DMS53 treated with DMSO at 0.1 percent for 48 hours (cell line): ENCODE measurements around the gene ZDHHC11.

Experiments used
- DNase-seq: peaks from one replicate; lab custom pipeline; 2025; ENCODE audit not compliant: unreplicated experiment; lab: John Stamatoyannopoulos, UW

Gene ZDHHC11

DNA sequence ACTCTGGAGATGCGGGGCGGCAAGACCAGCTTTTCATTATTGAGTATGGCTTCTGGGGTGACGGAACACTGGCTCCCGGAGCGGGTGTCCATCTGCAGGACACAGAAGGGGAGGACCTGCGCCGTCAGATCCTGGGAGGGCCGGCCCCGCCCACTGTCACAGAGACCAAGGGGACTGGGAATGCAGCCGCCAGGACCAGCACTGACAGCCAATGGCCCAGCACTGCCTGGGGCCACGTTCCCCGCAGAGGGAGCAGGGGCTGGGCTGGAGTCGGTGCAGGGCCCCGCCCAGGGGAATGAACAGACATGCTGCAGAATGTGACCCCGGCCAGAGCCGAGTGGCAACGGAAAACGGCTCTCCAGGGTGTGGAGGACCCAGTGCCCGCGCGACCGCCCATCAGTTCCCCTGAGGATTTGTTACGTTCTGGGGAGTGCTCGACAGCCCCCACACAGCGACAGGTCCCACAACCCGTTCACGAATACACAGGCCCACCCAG lies at the start of gene ZDHHC11:
ZDHHC11 (minus strand) TSS at position 476 of the 496 bp plus-strand sequence; CDS start at position 92, 384 bp downstream.
- peak; percentile 82 for DNase-seq

DNA sequence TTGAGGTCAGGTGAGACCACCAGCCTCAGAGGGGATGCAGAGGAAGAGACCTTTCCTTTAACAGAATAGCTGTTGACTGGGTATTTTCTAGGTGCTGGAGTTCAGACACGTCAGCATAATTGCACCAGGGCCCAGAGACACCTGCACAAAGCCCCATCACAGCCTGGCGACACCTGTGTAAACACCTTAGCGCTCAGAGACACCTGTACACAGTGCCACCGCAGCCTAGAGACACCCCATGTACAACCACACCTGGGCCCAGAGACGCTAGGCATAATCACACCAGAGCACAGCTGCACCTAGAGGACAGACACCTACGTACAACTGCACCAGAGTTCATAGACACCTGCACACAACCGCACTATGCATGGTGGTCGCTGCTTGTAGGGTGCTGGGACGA lies 42.9 kb upstream of the ZDHHC11 start:
- peak; percentile 72 for DNase-seq

GRCh38 chr5:893137-893506 lies 42.3 kb upstream of the ZDHHC11 start:
- DNase-seq: no peak

DNA sequence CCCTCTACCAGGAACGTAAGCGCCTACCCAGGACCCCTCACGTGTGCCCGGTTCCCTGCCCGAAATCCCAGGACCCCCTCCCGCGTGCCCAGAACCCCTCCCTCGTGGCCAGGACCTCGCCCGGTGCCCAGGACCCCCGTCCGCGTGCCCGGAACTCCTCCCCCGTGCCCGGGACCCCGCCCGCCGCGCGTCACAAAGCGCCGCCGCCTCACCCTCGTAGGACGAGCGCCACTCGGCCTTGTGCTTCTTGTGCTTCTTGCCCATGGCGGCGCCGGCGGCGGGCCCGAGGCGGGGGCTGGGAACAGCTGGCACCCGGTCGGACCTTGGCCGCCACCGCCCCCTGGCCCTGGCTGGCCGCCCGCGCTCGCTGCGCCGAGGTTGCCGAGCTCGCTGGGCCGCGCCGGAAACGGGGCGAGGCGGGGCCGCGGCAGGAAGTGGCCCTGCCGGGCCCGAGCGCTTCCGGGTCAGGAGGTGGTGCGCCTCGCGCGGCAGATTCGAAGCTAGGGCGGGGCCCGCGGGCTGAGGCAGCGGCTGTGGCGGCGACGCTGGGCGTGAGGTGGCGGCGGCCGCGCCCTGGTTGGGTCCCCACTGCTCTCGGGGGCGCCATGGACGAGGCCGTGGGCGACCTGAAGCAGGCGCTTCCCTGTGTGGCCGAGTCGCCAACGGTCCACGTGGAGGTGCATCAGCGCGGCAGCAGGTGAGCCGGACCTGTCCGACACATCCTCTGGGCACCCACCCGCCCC lies 41.8 kb upstream of the ZDHHC11 start, which contains the start of the genes BRD9 and TRIP13:
BRD9 (minus strand) TSS at position 408 of the 743 bp plus-strand sequence; CDS start at position 264, 144 bp downstream.
TRIP13 (plus strand) TSS at position 491 of the 743 bp plus-strand sequence; CDS start at position 606, 115 bp downstream.
- peak; percentile 83 for DNase-seq

- no peak for DNase-seq
Measured at GRCh38 chr5:891837-892393, 41.1 kb upstream of the ZDHHC11 start.

GRCh38 chr5:891117-891836 lies 40.5 kb upstream of the ZDHHC11 start:
- no peak for DNase-seq

GRCh38 chr5:889075-889710 lies 38.4 kb upstream of the ZDHHC11 start:
- DNase-seq: no peak

- no peak for DNase-seq
Measured at GRCh38 chr5:888638-889035, 37.9 kb upstream of the ZDHHC11 start.

GRCh38 chr5:887947-888637 lies 37.3 kb upstream of the ZDHHC11 start:
- no peak for DNase-seq

DNA sequence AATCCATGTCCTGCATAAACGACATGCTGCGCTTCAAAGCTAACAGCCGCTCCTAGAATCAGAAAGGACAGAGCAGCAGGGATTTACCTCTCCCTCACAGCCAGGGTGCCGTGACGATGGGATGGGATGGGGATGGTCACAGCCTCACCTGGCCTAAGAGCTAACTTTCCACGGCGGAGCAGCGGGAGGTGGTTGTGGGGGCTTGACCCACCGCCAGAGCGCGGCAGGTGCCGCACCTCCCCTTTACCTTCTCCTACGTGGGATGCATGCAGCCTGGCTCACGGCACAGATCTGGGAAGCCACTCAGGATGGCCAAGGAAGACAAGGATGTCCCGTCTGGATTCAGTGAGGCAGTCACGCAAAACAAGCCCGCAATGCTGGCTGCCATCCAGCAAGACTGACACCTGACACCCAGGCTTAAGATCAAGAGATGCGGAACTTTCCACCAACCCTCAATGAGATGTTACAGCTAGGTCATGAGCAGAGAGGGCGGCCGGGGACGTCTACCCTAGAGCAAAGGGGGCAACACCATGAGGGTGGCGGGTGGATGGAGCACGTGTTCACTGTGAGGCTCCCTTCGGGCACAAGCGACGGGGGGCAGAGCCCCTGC lies 36.0 kb upstream of the ZDHHC11 start:
- DNase-seq: no peak

- DNase-seq: no peak
Measured at GRCh38 chr5:886036-886435, 35.2 kb upstream of the ZDHHC11 start.

DNA sequence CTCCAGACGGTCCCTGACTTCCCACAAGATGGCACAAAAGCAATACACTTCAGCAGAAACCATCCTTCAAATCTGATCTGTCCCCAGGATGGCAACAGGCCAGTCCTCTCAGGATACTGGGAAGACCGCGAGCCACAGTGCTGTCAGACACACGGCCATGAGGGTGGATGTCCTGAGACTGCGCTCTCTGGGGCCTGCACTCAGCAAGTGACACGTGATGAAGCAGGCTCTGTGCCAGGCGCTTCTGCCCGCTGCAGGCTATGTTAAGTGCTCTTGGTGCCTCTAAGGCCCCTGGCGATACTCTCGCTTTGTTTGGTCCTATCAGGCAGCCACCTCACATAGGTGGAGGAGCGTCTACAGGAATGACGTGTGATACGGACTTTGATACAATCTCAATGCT lies 34.7 kb upstream of the ZDHHC11 start:
- no peak for DNase-seq

GRCh38 chr5:885127-885442 lies 34.3 kb upstream of the ZDHHC11 start:
- DNase-seq: no peak

DNA sequence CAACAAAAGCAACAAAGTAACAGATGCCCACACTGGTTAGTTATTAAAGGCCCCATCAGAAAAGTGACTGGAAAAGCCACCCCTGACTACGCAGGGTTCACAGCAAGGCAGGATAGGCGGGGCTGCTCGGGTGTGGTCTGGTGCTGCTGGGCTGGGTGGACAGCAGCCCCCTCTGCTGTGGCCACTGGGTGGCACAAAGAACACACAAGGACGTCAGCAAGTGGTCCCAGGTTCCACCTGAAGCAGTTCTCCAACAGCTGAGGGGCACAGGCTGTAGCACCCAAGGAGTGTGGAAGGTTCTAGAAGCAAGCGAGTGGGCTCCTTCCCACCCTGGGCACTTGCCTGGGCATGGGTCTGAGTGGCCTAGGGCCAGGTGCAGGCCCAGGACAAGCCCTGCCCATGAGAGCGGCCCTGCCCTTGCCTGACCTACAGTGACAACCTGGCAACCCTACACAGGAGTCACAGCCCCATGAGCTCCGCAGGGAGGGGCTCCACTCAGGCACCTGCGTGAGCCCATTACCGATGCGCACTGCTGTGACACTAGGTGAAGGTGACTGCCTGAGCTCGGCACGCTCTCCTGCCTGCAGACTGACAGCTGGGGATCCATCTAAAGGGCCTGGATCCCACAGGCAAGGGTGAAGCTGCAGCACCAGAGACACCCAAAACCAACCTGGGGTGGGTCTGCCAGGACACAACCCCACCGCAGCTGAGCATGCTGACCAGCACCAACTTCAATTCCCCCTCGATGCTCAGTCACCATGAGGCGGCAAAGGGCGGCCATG lies 33.8 kb upstream of the ZDHHC11 start:
- no peak for DNase-seq

DNA sequence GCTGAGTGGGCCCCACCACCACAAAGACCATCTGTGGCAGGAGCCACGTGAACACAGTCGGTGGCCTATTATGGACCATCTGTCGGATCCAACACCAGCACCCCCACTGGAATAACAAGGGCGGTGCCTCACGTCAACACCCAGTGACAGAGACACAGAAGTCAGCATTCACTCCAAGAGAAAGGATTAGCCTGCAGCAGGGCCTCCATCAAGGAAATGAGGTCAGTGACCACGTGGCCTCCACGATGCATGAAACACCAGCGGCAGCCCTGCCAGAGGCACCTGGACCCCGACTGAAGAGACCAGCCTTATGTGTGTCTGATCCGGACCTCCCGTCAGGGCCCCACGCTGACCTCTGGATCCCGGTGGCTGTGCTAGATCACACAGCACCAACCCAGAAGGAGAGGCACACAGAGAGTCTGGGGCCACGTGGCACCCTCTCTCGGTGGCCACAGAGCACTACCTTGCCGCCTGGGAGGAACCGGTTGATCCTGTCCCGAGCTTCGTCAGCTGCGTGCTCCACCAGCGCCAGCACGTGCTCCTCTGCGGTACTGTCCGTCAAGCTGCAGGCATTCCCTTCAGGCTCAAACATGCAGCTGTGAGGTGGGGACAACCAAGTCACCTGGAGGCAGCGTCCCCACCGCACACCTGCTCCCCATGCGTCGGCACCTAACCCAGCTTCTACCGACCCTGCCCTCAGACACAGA lies 32.8 kb upstream of the ZDHHC11 start:
- no peak for DNase-seq

DNA sequence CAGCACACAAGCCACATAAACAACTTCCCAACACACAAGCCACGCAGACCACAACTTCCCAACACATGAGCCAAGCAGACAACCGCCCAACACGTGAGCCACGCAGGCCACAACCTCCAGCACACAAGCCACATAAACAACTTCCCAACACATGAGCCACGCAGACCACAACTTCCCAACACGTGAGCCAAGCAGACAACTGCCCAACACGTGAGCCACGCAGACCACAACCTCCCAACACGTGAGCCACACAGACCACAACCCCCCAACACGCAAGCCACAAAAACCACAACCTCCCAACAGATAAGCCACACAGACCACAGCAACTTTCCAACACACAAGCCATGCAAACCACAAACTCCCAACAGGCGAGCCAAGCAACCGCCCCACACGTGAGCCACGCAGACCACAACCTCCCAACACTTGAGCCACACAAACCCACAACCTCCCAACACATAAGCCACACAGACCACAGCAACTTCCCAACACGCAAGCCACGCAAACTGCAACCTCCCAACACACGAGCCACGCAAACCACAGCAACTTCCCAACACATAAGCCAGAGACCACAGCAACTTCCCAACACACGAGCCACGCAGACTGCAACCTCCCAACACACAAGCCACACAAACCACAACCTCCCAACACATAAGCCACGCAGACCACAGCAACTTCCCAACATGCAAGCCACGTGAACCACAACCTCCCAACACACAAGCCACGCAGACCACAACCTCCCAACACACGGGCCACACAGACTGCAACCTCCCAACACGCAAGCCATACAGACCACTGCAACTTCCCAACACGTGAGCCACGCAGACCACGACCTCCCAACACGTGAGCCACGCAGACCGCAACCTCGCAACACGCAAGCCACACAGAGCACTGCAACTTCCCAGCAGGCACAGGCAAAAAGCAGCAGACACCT lies 31.7 kb upstream of the ZDHHC11 start:
- no peak for DNase-seq

GRCh38 chr5:881551-881935 lies 30.8 kb upstream of the ZDHHC11 start:
- DNase-seq: no peak
